Measurements from ENCODE around the gene IL1RN.

IL1RN gene

DNA sequence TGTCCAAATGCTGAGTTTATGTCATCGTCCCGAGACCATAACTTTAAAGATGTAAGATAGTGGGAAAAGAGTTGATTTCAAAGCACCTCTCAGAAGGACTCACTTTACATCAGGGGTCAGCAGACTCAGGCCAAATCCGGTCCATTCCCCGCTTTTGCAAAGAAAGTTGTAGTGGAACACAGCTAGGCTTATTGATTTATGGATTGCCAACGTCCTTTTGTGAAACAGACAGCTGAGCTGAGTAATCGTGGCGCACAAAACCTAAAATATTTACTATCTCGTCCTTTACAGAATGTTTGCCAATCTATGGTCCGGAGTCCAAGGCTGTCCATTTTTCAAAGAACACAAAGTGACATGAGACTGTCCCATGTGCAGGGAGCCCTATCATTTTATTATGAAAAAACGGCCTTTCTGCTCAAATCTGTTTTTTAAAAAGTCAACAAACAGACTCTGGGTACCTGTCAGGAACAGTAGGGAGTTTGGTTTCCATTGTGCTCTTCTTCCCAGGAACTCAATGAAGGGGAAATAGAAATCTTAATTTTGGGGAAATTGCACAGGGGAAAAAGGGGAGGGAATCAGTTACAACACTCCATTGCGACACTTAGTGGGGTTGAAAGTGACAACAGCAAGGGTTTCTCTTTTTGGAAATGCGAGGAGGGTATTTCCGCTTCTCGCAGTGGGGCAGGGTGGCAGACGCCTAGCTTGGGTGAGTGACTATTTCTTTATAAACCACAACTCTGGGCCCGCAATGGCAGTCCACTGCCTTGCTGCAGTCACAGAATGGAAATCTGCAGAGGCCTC is at the start of gene IL1RN:
Gene IL1RN (plus strand): TSS at position 754 of the 801 bp plus-strand sequence. CDS start 27 bp downstream, at position 781.
- Mint-ChIP-seq H3K9me3 (ENCODE audit: low read depth) (no peaks in the 10 kb centered on the region), H3K27ac (no peak within 1 kb of the TSS), H3K36me3 (no peaks in the 10 kb centered on the region), H3K4me3 (no peak within 1 kb of the TSS), H3K4me1 (ENCODE audit: low read depth) (peaks cover 17% of the 10 kb centered on the region), H3K27me3 (no peaks in the 10 kb centered on the region)

GRCh38 chr2:113077921-113078320 is 49.5 kb upstream of the IL1RN start:
- H3K4me1 Mint-ChIP-seq (ENCODE audit: low read depth): peaks cover 13% of the 10 kb centered on the region
- no peak overlapping the region for H3K27ac Mint-ChIP-seq
- no peaks in the 10 kb centered on the region for H3K36me3 Mint-ChIP-seq
- H3K27me3 Mint-ChIP-seq: no peaks in the 10 kb centered on the region
- H3K4me3 Mint-ChIP-seq: no peak overlapping the region
- H3K9me3 Mint-ChIP-seq (ENCODE audit: low read depth): no peaks in the 10 kb centered on the region

GRCh38 chr2:113078350-113078839 is 49.0 kb upstream of the IL1RN start:
- Mint-ChIP-seq H3K4me1 (ENCODE audit: low read depth) (peaks cover 17% of the 10 kb centered on the region), H3K9me3 (ENCODE audit: low read depth) (no peaks in the 10 kb centered on the region), H3K4me3 (no peak overlapping the region), H3K27me3 (no peaks in the 10 kb centered on the region), H3K36me3 (no peaks in the 10 kb centered on the region), H3K27ac (no peak overlapping the region)

DNA sequence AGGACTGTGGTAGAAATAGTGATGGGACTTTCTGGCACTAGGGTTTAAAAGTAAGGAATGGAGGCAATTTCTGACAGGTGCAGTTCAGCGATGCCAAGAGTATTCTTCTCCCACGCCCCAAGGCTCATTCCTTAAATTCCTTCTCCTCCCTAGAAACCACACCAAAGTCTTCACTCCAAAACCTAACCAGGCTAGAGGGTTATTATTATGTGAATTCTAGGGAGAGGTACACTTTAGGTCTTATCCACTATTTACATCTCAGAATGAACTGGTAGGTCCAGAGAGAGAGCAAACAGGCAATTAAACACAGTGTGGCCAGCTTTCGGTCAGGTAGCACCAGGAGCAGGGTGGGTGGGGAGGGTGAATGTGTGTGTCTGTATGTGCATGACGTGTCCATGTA is 48.3 kb upstream of the IL1RN start:
- H3K4me1 Mint-ChIP-seq (ENCODE audit: low read depth): peaks cover 15% of the 10 kb centered on the region
- no peaks in the 10 kb centered on the region for H3K36me3 Mint-ChIP-seq
- H3K27me3 Mint-ChIP-seq: no peaks in the 10 kb centered on the region
- no peak overlapping the region for H3K27ac Mint-ChIP-seq
- H3K9me3 Mint-ChIP-seq (ENCODE audit: low read depth): no peaks in the 10 kb centered on the region
- no peak overlapping the region for H3K4me3 Mint-ChIP-seq

- no peaks in the 10 kb centered on the region for H3K27me3 Mint-ChIP-seq
- H3K27ac Mint-ChIP-seq: no peak overlapping the region
- no peaks in the 10 kb centered on the region for H3K36me3 Mint-ChIP-seq
- H3K9me3 Mint-ChIP-seq (ENCODE audit: low read depth): no peaks in the 10 kb centered on the region
- peaks cover 9% of the 10 kb centered on the region for H3K4me1 Mint-ChIP-seq (ENCODE audit: low read depth)
- H3K4me3 Mint-ChIP-seq: no peak overlapping the region
These were observed 47.3 kb upstream of the IL1RN start for GRCh38 chr2:113080134-113080533.

DNA sequence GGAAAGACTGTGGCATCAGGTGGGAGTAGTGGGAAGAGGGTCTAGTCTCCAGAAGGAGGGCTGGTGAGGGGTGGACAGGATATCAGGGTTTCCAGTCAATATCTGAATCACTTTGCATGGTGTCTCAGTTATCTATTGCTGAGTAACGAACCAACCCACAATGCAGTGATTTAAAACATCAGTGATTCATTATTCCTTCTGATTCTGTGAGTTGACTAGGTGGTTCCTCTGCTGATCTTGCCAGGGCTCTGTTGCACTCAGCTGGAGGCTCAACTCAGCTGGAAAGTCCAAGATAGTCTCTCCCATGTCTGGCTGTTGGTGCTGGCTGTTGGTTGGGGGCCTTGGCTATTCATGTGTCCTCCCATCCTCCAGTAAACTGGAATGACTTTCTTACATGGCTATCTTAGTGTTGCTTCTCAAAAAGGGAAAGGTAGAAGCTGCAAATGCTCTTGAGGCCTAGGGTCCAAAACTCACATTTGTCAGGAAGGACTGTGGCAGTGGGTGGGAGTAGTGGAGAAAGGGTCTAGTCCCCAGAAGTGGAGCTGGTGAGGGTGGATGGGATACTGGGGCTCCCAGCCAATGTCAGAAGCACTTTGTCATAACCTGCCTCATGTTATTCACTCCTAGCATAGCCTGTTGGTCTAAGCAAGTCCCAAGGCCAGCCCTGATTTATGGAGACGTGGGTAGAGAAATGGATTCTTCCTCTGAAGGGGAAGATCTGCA is 45.7 kb upstream of the IL1RN start:
- H3K36me3 Mint-ChIP-seq: no peaks in the 10 kb centered on the region
- no peak overlapping the region for H3K27ac Mint-ChIP-seq
- H3K4me1 Mint-ChIP-seq (ENCODE audit: low read depth): peaks cover 5% of the 10 kb centered on the region
- H3K4me3 Mint-ChIP-seq: no peak overlapping the region
- H3K27me3 Mint-ChIP-seq: no peaks in the 10 kb centered on the region
- H3K9me3 Mint-ChIP-seq (ENCODE audit: low read depth): no peaks in the 10 kb centered on the region

DNA sequence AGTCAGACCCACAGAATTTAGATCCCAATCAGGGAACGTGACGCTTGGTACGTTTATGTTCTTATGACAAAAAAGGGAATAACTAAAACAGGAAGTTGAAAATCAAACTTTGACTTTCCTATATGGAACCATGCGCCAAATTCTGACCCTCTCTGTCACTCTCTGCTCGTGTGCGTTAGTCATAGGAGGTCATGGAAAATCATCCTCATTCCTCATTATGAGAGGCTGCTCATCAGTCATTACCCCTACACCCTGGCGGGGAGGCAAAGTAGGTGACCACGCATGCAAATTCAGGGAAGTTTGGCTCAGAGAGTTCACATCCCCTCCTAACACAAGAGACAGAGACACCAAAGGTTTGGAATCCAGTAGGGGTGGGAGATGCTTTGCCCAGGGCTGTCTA is 44.1 kb upstream of the IL1RN start:
- H3K27me3 Mint-ChIP-seq: no peaks in the 10 kb centered on the region
- H3K27ac Mint-ChIP-seq: no peak overlapping the region
- no peaks in the 10 kb centered on the region for H3K9me3 Mint-ChIP-seq (ENCODE audit: low read depth)
- no peak overlapping the region for H3K4me3 Mint-ChIP-seq
- H3K4me1 Mint-ChIP-seq (ENCODE audit: low read depth): peaks cover 5% of the 10 kb centered on the region
- no peaks in the 10 kb centered on the region for H3K36me3 Mint-ChIP-seq

GRCh38 chr2:113084249-113085000 is 43.0 kb upstream of the IL1RN start:
- H3K4me3 Mint-ChIP-seq: no peak overlapping the region
- H3K36me3 Mint-ChIP-seq: no peaks in the 10 kb centered on the region
- H3K4me1 Mint-ChIP-seq (ENCODE audit: low read depth): peaks cover 5% of the 10 kb centered on the region
- no peaks in the 10 kb centered on the region for H3K27me3 Mint-ChIP-seq
- H3K9me3 Mint-ChIP-seq (ENCODE audit: low read depth): no peaks in the 10 kb centered on the region
- no peak overlapping the region for H3K27ac Mint-ChIP-seq

- Mint-ChIP-seq H3K9me3 (ENCODE audit: low read depth) (no peaks in the 10 kb centered on the region), H3K4me1 (ENCODE audit: low read depth) (peaks cover 5% of the 10 kb centered on the region), H3K36me3 (no peaks in the 10 kb centered on the region), H3K27me3 (no peaks in the 10 kb centered on the region), H3K4me3 (no peak overlapping the region), H3K27ac (no peak overlapping the region)
These were observed 41.9 kb upstream of the IL1RN start for GRCh38 chr2:113085542-113085941.

- Mint-ChIP-seq H3K27me3 (no peaks in the 10 kb centered on the region), H3K4me1 (ENCODE audit: low read depth) (peaks cover under 1% of the 10 kb centered on the region), H3K36me3 (no peaks in the 10 kb centered on the region), H3K4me3 (no peak overlapping the region), H3K9me3 (ENCODE audit: low read depth) (no peaks in the 10 kb centered on the region), H3K27ac (no peak overlapping the region)
These were observed 39.0 kb upstream of the IL1RN start for GRCh38 chr2:113088213-113088992.

GRCh38 chr2:113089916-113090315 is 37.5 kb upstream of the IL1RN start:
- no peak overlapping the region for H3K27ac Mint-ChIP-seq
- H3K4me1 Mint-ChIP-seq (ENCODE audit: low read depth): no peaks in the 10 kb centered on the region
- H3K9me3 Mint-ChIP-seq (ENCODE audit: low read depth): peaks cover under 1% of the 10 kb centered on the region
- no peaks in the 10 kb centered on the region for H3K36me3 Mint-ChIP-seq
- H3K27me3 Mint-ChIP-seq: no peaks in the 10 kb centered on the region
- no peak overlapping the region for H3K4me3 Mint-ChIP-seq

GRCh38 chr2:113091231-113091896 is 36.0 kb upstream of the IL1RN start:
- Mint-ChIP-seq H3K27me3 (no peaks in the 10 kb centered on the region), H3K4me3 (no peak overlapping the region), H3K27ac (no peak overlapping the region), H3K36me3 (peaks cover 3% of the 10 kb centered on the region), H3K9me3 (ENCODE audit: low read depth) (peaks cover 6% of the 10 kb centered on the region), H3K4me1 (ENCODE audit: low read depth) (no peaks in the 10 kb centered on the region)

GRCh38 chr2:113092864-113093612 is 34.4 kb upstream of the IL1RN start:
- no peaks in the 10 kb centered on the region for H3K27me3 Mint-ChIP-seq
- no peak overlapping the region for H3K27ac Mint-ChIP-seq
- H3K4me1 Mint-ChIP-seq (ENCODE audit: low read depth): peaks cover 8% of the 10 kb centered on the region
- peaks cover 12% of the 10 kb centered on the region for H3K9me3 Mint-ChIP-seq (ENCODE audit: low read depth)
- peaks cover 9% of the 10 kb centered on the region for H3K36me3 Mint-ChIP-seq
- no peak overlapping the region for H3K4me3 Mint-ChIP-seq

Measured in activated naive CD8-positive, alpha-beta T cell (primary cell).